ENCODE results near the gene CRISPLD2. TPM values are rescaled to one million over a fixed set of nuclear protein-coding genes. Genes with fewer than 3 reads are reported as not detected.

CRISPLD2 gene
- polyA plus RNA-seq, 1 donor from 2014 or later, result 0.06 TPM

DNA sequence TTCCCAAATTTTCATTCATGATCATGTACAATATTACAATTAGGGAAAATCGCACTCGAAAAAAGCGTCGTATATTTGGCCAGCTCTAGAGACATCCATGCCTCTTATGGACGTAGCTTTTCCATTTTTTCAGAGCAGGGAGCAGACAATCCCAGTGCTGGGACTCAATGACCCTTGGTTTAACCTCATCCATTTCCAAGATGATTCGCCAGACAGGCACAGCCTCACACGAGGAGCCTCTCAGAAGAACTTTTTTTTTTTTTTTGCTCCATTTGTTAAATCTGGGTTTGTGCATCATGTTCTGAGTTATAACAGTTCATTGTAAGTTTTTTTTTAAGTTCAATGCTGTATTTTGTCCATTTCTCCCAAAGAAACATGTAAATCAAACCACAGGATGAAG lies 99.5 kb downstream of the CRISPLD2 start:
- Histone ChIP-seq H2AFZ (ENCODE audit: low read depth, low read length) (no peak overlapping the region), H3K79me2 (replicated peaks; ENCODE audit: insufficient read depth, low read length) (no peaks in the 10 kb centered on the region), H3K27me3 (ENCODE audit: insufficient read depth, low read depth, low read length) (no peaks in the 10 kb centered on the region), H3K27ac (ENCODE audit: low read length) (no peak overlapping the region), H3K9me2 (ENCODE audit: insufficient read depth, low read length) (no peaks in the 10 kb centered on the region), H4K20me1 (ENCODE audit: insufficient read depth) (no peaks in the 10 kb centered on the region), H3F3A (ENCODE audit: insufficient read depth, low read length, poor library complexity, severe bottlenecking) (no peaks in the 10 kb centered on the region), H3K4me3 (ENCODE audit: low read length) (no peak overlapping the region), H3K9ac (ENCODE audit: low read length) (no peak overlapping the region), H3K9me3 (ENCODE audit: low read length) (no peaks in the 10 kb centered on the region), H3K36me3 (ENCODE audit: insufficient read depth, low read length) (no peaks in the 10 kb centered on the region), H3K4me2 (ENCODE audit: low read length) (no peak overlapping the region)
- TF ChIP-seq EZH2 (IDR thresholded peaks at IDR 0.05; ENCODE audit: borderline replicate concordance, insufficient read depth, low read length, poor library complexity, severe bottlenecking) (no peak), SMC3 (conservative IDR thresholded peaks at IDR 0.05; ENCODE audit: poor library complexity) (no peak), TAF1 (IDR thresholded peaks at IDR 0.05; ENCODE audit: low read depth) (no peak), POLR2AphosphoS5 (IDR thresholded peaks at IDR 0.05) (no peak), EP300 (conservative IDR thresholded peaks at IDR 0.05; ENCODE audit: poor library complexity, severe bottlenecking) (no peak), MXI1 (conservative IDR thresholded peaks at IDR 0.05; ENCODE audit: poor library complexity, severe bottlenecking) (no peak), RAD21 (conservative IDR thresholded peaks at IDR 0.05) (no peak)
- TF ChIP-seq, protein P1, sequence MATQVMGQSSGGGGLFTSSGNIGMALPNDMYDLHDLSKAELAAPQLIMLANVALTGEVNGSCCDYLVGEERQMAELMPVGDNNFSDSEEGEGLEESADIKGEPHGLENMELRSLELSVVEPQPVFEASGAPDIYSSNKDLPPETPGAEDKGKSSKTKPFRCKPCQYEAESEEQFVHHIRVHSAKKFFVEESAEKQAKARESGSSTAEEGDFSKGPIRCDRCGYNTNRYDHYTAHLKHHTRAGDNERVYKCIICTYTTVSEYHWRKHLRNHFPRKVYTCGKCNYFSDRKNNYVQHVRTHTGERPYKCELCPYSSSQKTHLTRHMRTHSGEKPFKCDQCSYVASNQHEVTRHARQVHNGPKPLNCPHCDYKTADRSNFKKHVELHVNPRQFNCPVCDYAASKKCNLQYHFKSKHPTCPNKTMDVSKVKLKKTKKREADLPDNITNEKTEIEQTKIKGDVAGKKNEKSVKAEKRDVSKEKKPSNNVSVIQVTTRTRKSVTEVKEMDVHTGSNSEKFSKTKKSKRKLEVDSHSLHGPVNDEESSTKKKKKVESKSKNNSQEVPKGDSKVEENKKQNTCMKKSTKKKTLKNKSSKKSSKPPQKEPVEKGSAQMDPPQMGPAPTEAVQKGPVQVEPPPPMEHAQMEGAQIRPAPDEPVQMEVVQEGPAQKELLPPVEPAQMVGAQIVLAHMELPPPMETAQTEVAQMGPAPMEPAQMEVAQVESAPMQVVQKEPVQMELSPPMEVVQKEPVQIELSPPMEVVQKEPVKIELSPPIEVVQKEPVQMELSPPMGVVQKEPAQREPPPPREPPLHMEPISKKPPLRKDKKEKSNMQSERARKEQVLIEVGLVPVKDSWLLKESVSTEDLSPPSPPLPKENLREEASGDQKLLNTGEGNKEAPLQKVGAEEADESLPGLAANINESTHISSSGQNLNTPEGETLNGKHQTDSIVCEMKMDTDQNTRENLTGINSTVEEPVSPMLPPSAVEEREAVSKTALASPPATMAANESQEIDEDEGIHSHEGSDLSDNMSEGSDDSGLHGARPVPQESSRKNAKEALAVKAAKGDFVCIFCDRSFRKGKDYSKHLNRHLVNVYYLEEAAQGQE (IDR thresholded peaks at IDR 0.05; ENCODE audit: borderline replicate concordance), result no peak
- TF ChIP-seq, protein P2, sequence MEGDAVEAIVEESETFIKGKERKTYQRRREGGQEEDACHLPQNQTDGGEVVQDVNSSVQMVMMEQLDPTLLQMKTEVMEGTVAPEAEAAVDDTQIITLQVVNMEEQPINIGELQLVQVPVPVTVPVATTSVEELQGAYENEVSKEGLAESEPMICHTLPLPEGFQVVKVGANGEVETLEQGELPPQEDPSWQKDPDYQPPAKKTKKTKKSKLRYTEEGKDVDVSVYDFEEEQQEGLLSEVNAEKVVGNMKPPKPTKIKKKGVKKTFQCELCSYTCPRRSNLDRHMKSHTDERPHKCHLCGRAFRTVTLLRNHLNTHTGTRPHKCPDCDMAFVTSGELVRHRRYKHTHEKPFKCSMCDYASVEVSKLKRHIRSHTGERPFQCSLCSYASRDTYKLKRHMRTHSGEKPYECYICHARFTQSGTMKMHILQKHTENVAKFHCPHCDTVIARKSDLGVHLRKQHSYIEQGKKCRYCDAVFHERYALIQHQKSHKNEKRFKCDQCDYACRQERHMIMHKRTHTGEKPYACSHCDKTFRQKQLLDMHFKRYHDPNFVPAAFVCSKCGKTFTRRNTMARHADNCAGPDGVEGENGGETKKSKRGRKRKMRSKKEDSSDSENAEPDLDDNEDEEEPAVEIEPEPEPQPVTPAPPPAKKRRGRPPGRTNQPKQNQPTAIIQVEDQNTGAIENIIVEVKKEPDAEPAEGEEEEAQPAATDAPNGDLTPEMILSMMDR (IDR thresholded peaks at IDR 0.05; ENCODE audit: poor library complexity, severe bottlenecking), result no peak

DNA sequence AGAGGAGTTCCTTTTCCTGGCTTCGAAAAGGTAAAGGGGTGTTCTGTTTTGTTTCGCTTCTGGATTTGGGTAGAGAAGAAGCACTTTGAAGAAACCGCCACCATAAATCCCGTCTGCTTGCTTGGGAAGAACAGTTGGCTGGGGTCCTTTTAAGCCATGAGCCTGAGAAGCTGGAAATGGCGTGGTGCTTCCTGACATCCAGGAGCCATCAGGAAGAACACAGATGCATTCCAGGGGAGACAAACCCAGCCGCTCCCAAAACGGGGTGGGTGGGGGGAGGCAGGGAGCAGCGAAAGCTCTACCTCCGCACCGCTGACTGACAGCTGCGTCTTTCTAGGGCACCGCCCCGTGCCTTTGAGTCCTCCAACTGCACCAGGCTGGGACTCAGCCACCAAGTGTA lies 99.9 kb downstream of the CRISPLD2 start:
- Histone ChIP-seq H4K20me1 (ENCODE audit: insufficient read depth) (no peaks in the 10 kb centered on the region), H2AFZ (ENCODE audit: low read depth, low read length) (no peak overlapping the region)

More for the DNA sequence above, 99.9 kb downstream of the CRISPLD2 start:
- H3K27ac ChIP-seq (ENCODE audit: low read length), result no peak overlapping the region
- no peaks in the 10 kb centered on the region for H3K9me3 ChIP-seq (ENCODE audit: low read length)
- no peak overlapping the region for H3K9ac ChIP-seq (ENCODE audit: low read length)
- no peaks in the 10 kb centered on the region for H3K27me3 ChIP-seq (ENCODE audit: insufficient read depth, low read depth, low read length)
- no peaks in the 10 kb centered on the region for H3K9me2 ChIP-seq (ENCODE audit: insufficient read depth, low read length)
- H3K4me2 ChIP-seq (ENCODE audit: low read length), result no peak overlapping the region
- no peaks in the 10 kb centered on the region for H3K79me2 ChIP-seq (replicated peaks; ENCODE audit: insufficient read depth, low read length)
- no peak overlapping the region for H3K4me3 ChIP-seq (ENCODE audit: low read length)
- no peaks in the 10 kb centered on the region for H3K36me3 ChIP-seq (ENCODE audit: insufficient read depth, low read length)
- TF ChIP-seq EZH2 (IDR thresholded peaks at IDR 0.05; ENCODE audit: borderline replicate concordance, insufficient read depth, low read length, poor library complexity, severe bottlenecking) (no peak), SMC3 (conservative IDR thresholded peaks at IDR 0.05; ENCODE audit: poor library complexity) (no peak), POLR2AphosphoS5 (IDR thresholded peaks at IDR 0.05) (no peak), TAF1 (IDR thresholded peaks at IDR 0.05; ENCODE audit: low read depth) (no peak)
- TF ChIP-seq, protein P1 (IDR thresholded peaks at IDR 0.05; ENCODE audit: borderline replicate concordance), result no peak
- H3F3A ChIP-seq (ENCODE audit: insufficient read depth, low read length, poor library complexity, severe bottlenecking), result no peaks in the 10 kb centered on the region
